Effector memory CD4-positive, alpha-beta T cell (primary cell): ENCODE results near the gene KCTD18.

Experiments used
- DNase-seq, 3 donors: peaks; one replicate each; pipeline ENCODE4 v3.0.0-alpha.2; 2020
- H3K27ac ChIP-seq: 2 replicates; pipeline ENCODE4 v1.7.0; 2013; ENCODE audit warnings: mild to moderate bottlenecking, low read length, moderate library complexity; ENCODE audit not compliant: insufficient read depth, poor library complexity, severe bottlenecking
- H3K27me3 ChIP-seq: replicated peaks from 2 replicates; pipeline ENCODE4 v1.7.0; 2013; ENCODE audit warnings: mild to moderate bottlenecking, low read length; ENCODE audit not compliant: insufficient read depth, control insufficient read depth, poor library complexity, severe bottlenecking
- H3K36me3 ChIP-seq: 2 replicates; pipeline ENCODE4 v1.7.0; 2013; ENCODE audit warnings: mild to moderate bottlenecking, low read length, moderate library complexity; ENCODE audit not compliant: control insufficient read depth, insufficient read depth
- H3K4me1 ChIP-seq: 2 replicates; pipeline ENCODE4 v1.7.0; 2013; ENCODE audit warnings: low read length, mild to moderate bottlenecking; ENCODE audit not compliant: control insufficient read depth, insufficient read depth, poor library complexity, severe bottlenecking
- H3K4me3 ChIP-seq: 2 replicates; pipeline ENCODE4 v1.7.0; 2013; ENCODE audit warnings: low read length, low read depth, mild to moderate bottlenecking; ENCODE audit not compliant: insufficient read depth, poor library complexity, severe bottlenecking
- H3K9me3 ChIP-seq: 2 replicates; pipeline ENCODE4 v1.7.0; 2013; ENCODE audit warnings: mild to moderate bottlenecking, low read length, moderate library complexity; ENCODE audit not compliant: control insufficient read depth

Gene KCTD18

DNA sequence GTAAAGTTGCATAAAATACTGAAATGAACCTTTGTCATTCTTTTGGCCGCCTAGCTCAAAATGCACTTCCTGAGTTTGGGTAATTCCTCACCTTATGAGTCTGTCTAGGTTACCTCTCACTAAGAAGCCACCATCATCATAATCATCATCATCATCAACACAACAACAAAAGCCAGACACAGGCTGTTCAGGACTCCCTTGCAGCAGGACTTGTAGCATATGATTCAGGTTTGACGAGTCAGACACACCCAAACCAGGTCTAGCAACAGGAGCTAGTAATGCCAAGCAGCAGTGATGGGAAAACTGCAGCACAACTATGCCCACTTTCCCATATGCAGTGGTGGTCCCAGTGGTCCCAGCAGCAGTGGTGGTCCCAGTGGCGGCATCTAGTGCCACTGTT, 13.3 kb upstream of the KCTD18 start:
- no peak for DNase-seq
- H3K36me3 ChIP-seq: no peaks in the 10 kb centered on the region
- no peak overlapping the region for H3K4me3 ChIP-seq
- H3K27ac ChIP-seq: no peak overlapping the region
- no peaks in the 10 kb centered on the region for H3K4me1 ChIP-seq
- H3K9me3 ChIP-seq: no peaks in the 10 kb centered on the region
- H3K27me3 ChIP-seq: no peaks in the 10 kb centered on the region

DNA sequence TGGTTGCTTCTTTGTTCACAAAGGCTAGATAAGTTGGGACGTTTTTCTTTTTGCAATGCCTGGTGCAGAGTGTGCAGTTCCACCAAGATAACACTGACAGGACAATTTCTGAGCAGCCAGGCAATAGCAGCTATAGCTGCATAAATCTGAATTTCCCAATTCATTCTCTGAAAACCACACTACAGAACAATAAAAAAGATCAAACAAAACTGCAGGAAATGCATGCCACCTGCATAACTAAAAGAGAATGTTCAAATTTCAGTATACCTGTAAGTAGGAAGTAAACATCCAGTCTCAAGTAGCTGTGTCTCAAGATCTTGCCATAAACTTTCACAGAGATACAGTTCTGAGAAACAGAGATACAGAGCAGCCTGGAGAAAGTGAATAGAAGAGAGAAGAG, 5.3 kb upstream of the KCTD18 start:
- H3K4me1 ChIP-seq: no peaks in the 10 kb centered on the region
- DNase-seq: no peak
- H3K36me3 ChIP-seq: no peaks in the 10 kb centered on the region
- no peaks in the 10 kb centered on the region for H3K9me3 ChIP-seq
- H3K4me3 ChIP-seq: no peak overlapping the region
- no peaks in the 10 kb centered on the region for H3K27me3 ChIP-seq
- H3K27ac ChIP-seq: no peak overlapping the region

DNA sequence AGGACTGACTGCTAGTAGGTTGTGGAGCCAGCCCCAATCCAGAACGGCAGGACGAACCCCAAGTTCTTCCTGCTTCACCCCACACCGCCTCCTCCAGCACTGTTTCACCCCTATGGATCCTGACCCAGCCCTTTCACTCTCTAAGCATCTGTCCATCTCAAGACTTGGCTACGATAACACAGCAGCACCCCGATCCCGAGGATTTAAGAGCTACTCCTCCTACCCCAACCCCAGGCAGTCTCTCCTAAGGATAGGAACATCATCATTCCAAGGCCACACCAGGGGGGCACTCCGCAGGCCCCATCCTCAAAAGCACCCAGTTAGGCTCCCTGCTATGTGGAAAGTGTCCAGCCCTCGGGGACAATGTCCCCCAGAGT, 645 bp downstream of the KCTD18 start:
- H3K36me3 ChIP-seq: peaks cover 3% of the 10 kb centered on the region
- H3K4me3 ChIP-seq: peak overlapping the region; percentile 65
- H3K27ac ChIP-seq: peak overlapping the region; percentile 51
- peaks cover 7% of the 10 kb centered on the region for H3K4me1 ChIP-seq
- no peaks in the 10 kb centered on the region for H3K27me3 ChIP-seq
- H3K9me3 ChIP-seq: no peaks in the 10 kb centered on the region
- no peak for DNase-seq

GRCh38 chr2:200507179-200507578, 2.7 kb downstream of the KCTD18 start:
- H3K9me3 ChIP-seq: no peaks in the 10 kb centered on the region
- DNase-seq: no peak
- no peaks in the 10 kb centered on the region for H3K27me3 ChIP-seq
- H3K4me1 ChIP-seq: peaks cover 7% of the 10 kb centered on the region
- H3K36me3 ChIP-seq: peaks cover 10% of the 10 kb centered on the region
- H3K27ac ChIP-seq: no peak overlapping the region
- no peak overlapping the region for H3K4me3 ChIP-seq

DNA sequence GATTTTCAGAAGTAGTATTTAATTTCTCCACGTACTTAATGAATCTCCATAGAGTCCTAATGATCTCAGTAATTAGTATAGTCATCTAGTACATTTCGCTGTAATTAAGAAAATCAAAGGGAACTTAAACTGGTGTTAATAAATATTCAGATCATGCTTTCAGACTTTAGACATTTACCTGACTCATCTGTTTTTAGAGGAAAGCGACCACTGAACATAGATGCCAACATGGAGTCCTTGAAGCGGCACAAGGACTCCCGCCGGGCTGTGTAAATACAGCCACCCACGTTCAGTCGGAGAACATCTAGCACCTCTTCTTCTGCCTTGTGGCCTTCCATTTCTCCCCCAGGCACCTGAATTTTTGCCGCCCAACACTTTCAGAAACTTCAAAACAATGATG, 3.2 kb downstream of the KCTD18 start:
- Histone ChIP-seq H3K9me3 (no peaks in the 10 kb centered on the region), H3K36me3 (peaks cover 10% of the 10 kb centered on the region), H3K4me3 (no peak overlapping the region), H3K4me1 (peaks cover 7% of the 10 kb centered on the region), H3K27ac (no peak overlapping the region), H3K27me3 (no peaks in the 10 kb centered on the region)
- no peak for DNase-seq

DNA sequence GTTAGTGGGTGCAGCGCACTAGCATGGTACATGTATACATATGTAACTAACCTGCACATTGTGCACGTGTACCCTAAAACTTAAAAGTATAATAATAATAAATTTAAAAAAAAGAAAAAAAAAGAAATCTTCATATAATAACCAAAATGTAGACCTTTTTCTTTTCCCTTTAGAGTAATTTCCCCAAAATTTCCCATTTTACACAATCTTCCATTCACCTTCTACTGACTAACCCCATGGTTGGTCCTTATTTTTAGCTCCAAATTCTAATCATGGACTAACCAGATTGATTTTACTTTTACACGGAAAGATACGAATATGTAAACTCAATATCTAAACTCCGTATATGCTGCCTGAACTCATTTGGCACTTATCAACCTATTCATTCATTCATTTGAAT, 7.7 kb downstream of the KCTD18 start:
- H3K27ac ChIP-seq: no peak overlapping the region
- H3K4me3 ChIP-seq: no peak overlapping the region
- no peaks in the 10 kb centered on the region for H3K9me3 ChIP-seq
- H3K36me3 ChIP-seq: peaks cover 24% of the 10 kb centered on the region
- no peaks in the 10 kb centered on the region for H3K27me3 ChIP-seq
- DNase-seq: no peak
- H3K4me1 ChIP-seq: no peaks in the 10 kb centered on the region

GRCh38 chr2:200498402-200499162, 11.3 kb downstream of the KCTD18 start:
- H3K27me3 ChIP-seq: no peaks in the 10 kb centered on the region
- H3K36me3 ChIP-seq: peaks cover 35% of the 10 kb centered on the region
- no peaks in the 10 kb centered on the region for H3K9me3 ChIP-seq
- no peak for DNase-seq
- H3K4me1 ChIP-seq: no peaks in the 10 kb centered on the region
- H3K4me3 ChIP-seq: no peak overlapping the region
- H3K27ac ChIP-seq: no peak overlapping the region

GRCh38 chr2:200496696-200497095, 13.2 kb downstream of the KCTD18 start:
- no peaks in the 10 kb centered on the region for H3K27me3 ChIP-seq
- no peak overlapping the region for H3K27ac ChIP-seq
- H3K4me1 ChIP-seq: no peaks in the 10 kb centered on the region
- no peak overlapping the region for H3K4me3 ChIP-seq
- no peak for DNase-seq
- peaks cover 45% of the 10 kb centered on the region for H3K36me3 ChIP-seq
- no peaks in the 10 kb centered on the region for H3K9me3 ChIP-seq

GRCh38 chr2:200494048-200494447, 15.8 kb downstream of the KCTD18 start:
- no peak for DNase-seq
- no peaks in the 10 kb centered on the region for H3K27me3 ChIP-seq
- H3K36me3 ChIP-seq: peaks cover 70% of the 10 kb centered on the region
- H3K9me3 ChIP-seq: no peaks in the 10 kb centered on the region
- no peak overlapping the region for H3K4me3 ChIP-seq
- H3K4me1 ChIP-seq: no peaks in the 10 kb centered on the region
- H3K27ac ChIP-seq: no peak overlapping the region

DNA sequence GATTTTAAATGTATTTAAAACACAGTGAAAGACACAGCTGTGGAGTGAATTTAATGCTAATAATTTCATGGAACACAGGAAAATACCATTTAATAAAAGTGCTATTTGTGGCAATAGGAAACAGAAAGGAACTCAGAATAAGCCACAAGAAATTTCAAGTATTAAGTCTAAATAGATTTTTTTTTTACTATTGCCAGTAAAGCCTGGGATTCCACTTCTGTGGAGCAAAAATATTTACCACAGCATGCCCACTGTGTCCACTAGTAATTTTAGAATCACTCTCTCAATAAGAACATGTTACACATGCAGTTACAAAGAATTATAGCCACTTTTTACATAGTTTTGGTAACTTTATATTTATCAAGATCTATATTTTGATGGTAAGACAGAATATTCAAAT, 17.2 kb downstream of the KCTD18 start:
- H3K4me1 ChIP-seq: no peaks in the 10 kb centered on the region
- H3K27ac ChIP-seq: no peak overlapping the region
- peaks cover 59% of the 10 kb centered on the region for H3K36me3 ChIP-seq
- DNase-seq: no peak
- H3K27me3 ChIP-seq: no peaks in the 10 kb centered on the region
- H3K4me3 ChIP-seq: no peak overlapping the region
- no peaks in the 10 kb centered on the region for H3K9me3 ChIP-seq
